C4-2B (cell line): Measurements from ENCODE around the gene MAN2B1.
"Not testable (repeated sequence)": the region's sequence is repeated elsewhere in the genome, so short reads cannot be mapped to it uniquely, and the experiment has no call there.

ENCODE experiments used
- H3K27ac ChIP-seq: fragments of 450-650 bp; 2 replicates; pipeline ENCODE4 v1.5.1; 2017
- ZFX ChIP-seq: fragments of 450-650 bp; IDR thresholded peaks from 2 replicates; pipeline ENCODE4 v1.6.1; 2017
- TF ChIP-seq, protein P1 (sequence below): fragments of 450-650 bp; conservative IDR thresholded peaks from 2 replicates; pipeline ENCODE4 v1.5.1; 2017; ENCODE audit warnings: mild to moderate bottlenecking

The MAN2B1 gene

DNA sequence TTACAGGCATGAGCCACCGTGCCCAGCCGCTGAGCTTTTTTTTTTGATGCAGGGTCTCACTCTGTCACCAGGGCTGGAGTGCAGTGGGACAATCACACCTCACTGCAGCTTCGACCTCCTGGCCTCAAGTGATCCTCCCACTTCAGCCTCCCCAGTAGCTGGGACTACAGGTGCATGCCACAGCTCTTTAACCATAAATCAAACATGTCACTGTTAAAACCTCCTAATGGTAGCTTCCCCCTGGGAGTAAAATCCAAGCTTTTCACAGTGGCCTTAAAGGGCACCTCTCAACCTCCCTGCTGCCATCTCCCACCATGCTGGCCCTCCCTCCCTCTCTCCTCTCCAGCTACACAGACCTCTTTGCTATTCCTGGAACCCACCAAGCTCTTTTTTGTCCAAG is 19.3 kb upstream of the MAN2B1 start:
- no peak overlapping the region for H3K27ac ChIP-seq
- TF ChIP-seq, protein P1, sequence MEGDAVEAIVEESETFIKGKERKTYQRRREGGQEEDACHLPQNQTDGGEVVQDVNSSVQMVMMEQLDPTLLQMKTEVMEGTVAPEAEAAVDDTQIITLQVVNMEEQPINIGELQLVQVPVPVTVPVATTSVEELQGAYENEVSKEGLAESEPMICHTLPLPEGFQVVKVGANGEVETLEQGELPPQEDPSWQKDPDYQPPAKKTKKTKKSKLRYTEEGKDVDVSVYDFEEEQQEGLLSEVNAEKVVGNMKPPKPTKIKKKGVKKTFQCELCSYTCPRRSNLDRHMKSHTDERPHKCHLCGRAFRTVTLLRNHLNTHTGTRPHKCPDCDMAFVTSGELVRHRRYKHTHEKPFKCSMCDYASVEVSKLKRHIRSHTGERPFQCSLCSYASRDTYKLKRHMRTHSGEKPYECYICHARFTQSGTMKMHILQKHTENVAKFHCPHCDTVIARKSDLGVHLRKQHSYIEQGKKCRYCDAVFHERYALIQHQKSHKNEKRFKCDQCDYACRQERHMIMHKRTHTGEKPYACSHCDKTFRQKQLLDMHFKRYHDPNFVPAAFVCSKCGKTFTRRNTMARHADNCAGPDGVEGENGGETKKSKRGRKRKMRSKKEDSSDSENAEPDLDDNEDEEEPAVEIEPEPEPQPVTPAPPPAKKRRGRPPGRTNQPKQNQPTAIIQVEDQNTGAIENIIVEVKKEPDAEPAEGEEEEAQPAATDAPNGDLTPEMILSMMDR = no peak
- TF ChIP-seq ZFX = no peak

DNA sequence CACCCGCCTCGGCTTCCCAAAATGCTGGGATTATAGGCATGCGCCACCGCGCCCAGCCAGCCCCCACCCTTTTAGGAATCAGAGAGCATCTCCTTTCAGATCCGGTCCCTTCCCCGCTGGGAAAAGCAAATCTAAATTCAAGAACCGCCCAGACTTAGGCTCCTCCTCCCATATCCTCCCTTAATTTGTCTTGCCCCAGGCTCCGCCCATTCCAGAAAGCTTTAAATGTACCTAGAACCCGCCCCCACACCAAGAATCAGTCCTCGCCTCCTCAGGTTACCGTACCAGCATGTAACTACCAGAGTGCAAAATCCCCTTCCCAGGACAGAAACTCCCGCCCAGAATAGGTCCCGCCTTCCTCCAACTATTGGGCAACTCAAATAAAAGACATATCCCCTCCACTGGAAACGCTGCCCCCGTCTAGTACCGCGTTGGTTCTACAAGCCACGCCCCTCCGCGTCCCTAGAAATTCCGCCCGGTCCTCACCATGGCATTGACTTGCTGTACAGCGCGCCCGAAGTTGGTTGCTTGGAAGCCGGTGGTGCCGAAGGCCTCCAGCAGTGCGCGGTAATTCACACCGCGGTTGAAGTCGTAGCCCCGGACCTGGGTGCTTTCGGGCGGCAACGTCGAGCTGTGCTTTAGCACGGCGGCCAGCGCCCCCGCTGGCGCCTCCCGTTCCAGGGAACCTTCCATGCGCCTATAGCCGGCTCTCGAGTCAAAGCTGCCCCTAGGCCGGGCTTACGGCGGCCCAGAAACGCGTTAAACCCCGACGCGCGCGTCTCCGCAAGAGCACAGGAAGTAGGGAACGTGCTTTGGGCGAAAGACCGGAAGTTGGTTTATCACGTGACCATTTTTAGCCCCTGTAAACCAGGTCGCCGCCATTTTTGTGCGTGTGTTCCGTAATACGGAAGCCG is 14.8 kb upstream of the MAN2B1 start, which contains the start of gene DHPS:
Gene DHPS, minus strand, starts transcription at position 807 of the 914 bp plus-strand sequence. Its CDS starts 114 bp downstream, at position 693.
- H3K27ac ChIP-seq = peak within 1 kb of the TSS; percentile 91
- TF ChIP-seq, protein P1 = no peak
- TF ChIP-seq ZFX = peak; percentile 52; the same call in 1 of the 2 replicates

DNA sequence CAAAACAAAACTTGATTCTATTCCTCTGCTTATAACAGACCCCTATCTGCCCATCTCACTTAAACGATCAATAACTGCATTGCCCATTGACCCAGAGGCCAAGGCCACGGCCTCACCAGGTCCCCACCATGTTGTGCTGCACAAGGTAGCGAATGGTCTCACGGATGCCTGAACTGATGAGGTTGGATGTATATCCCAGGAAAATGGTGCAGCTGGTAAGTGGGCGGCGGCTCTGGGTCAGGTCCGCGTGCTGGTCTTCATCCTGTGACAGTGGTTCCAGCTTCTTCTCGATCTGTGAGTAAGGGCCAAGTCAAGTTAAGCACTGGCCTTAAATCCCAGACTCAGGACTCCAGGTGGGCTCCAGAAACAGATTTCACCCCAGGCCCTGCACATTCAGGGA is 13.5 kb upstream of the MAN2B1 start:
- TF ChIP-seq, protein P1 = no peak
- TF ChIP-seq ZFX = no peak
- no peak overlapping the region; the same call in 1 of the 2 replicates for H3K27ac ChIP-seq

DNA sequence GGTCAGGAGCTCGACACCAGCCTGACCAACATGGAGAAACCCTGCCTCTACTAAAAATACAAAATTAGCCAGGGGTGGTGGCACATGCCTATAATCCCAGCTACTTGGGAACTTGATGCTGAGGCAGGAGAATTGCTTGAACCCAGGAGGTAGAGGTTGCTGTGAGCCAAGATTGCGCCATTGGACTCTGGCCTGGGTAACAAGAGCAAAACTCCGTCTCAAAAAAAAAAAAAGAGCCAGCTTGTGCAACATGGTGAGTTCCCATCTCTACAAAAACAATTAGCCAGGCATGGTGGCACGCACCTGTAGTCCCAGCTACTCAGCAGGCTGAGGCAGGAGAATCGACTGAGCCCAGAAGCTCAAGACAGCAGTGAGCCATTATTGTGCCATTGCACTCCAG is 11.5 kb upstream of the MAN2B1 start:
- not testable (repeated sequence) for H3K27ac ChIP-seq

DNA sequence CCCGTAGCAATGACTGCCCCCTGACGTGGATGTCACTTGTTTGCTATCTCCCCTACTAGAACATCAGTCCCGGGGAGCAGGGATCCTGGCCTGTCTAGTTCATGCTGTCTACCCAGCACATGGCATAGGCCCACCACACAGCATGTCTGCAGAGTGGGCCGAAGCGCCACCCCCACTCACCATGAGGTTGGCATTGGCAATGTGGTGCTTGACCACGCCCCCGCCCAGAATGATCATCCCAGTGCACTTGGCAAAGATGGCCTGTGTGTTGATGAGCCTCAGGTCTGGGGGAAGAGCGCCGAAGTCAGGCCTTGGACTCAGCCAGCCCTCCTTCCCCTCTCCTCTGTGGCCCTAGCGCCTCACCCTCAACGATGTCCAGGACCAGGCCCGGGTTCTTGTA is 10.4 kb upstream of the MAN2B1 start:
- H3K27ac ChIP-seq = no peak overlapping the region

DNA sequence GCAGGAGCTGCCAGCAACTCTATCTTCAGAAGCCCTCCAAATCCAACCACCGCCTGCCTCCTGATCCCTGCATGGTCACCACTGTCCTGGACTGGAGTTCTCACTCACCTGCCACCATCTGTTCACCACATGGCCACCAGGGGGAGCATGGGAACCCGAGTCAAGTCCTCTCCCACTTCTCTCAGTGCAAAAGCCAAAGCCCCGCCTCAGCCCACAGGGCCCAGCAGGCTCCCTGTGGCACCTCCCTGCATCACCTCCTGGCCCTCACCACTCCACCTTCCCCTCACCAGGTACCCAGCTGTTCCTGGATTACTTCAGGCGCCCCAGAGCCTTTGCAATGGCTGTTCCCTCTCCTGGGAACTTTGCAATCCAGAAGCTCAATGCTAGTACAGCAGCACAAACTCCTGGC is 9.8 kb upstream of the MAN2B1 start:
- TF ChIP-seq, protein P1 = peak; percentile 93
- no peak for TF ChIP-seq ZFX

More for the DNA sequence above, 10.4 kb upstream of the MAN2B1 start:
- TF ChIP-seq ZFX = no peak
- TF ChIP-seq, protein P1 = no peak

DNA sequence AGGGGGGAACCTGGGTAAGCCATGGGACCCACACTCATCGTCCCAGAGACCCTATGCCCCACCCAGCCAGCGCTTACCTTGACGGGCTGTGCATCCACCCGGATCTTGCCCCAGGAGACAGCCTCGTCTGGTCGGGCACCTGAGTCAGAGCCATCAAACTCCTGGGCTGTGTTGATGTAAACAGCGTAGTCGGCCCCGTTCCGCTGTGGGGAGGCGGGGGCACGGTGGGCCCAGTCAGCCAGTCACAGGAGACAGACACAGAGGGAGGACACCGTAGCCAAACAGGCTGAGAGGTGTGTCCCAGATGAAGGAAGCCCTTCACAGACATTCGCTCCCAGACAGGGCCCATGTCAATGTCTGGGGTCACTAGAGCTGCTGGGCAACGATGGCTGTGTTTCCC is 9.4 kb upstream of the MAN2B1 start:
- H3K27ac ChIP-seq = no peak overlapping the region
- TF ChIP-seq ZFX = no peak
- TF ChIP-seq, protein P1 = no peak

More for the DNA sequence above, 9.8 kb upstream of the MAN2B1 start:
- no peak overlapping the region for H3K27ac ChIP-seq
